Measurements from ENCODE around the gene ZNF330. TPM values are rescaled to one million over a fixed set of nuclear protein-coding genes. Genes with fewer than 3 reads are reported as not detected.

The ZNF330 gene
- total and polyA plus RNA-seq, 2 of the 4 experiments (the other 2 are of a cell fraction): 27.2 to 34.1 TPM

GRCh38 chr4:141247430-141247780 is 26.7 kb downstream of the ZNF330 start:
- TF ChIP-seq RFX5 (IDR thresholded peaks at IDR 0.05; ENCODE audit: low read depth, low read length): no peak
- no peak for TF ChIP-seq MAFK (IDR thresholded peaks at IDR 0.05; ENCODE audit: low read depth, low read length)
- no peak for TF ChIP-seq CTCF (conservative IDR thresholded peaks at IDR 0.05; ENCODE audit: low read depth, low read length)
- no peak for TF ChIP-seq FOS (IDR thresholded peaks at IDR 0.05; ENCODE audit: low read depth, low read length)
- TF ChIP-seq BHLHE40 (IDR thresholded peaks at IDR 0.05; ENCODE audit: low read depth, low read length): no peak
- TF ChIP-seq RAD21 (IDR thresholded peaks at IDR 0.05; ENCODE audit: low read length): no peak
- no peak for TF ChIP-seq CHD1 (IDR thresholded peaks at IDR 0.05; ENCODE audit: low read depth, low read length)
- TF ChIP-seq POLR2A (IDR thresholded peaks at IDR 0.05; ENCODE audit: low read depth, low read length): no peak
- no peak for TF ChIP-seq SMC3 (IDR thresholded peaks at IDR 0.05; ENCODE audit: low read depth, low read length)
- TF ChIP-seq CEBPB (IDR thresholded peaks at IDR 0.05; ENCODE audit: low read depth, low read length): no peak
- no peak for TF ChIP-seq RCOR1 (IDR thresholded peaks at IDR 0.05; ENCODE audit: insufficient replicate concordance, low read length)
- no peak for TF ChIP-seq MAZ (IDR thresholded peaks at IDR 0.05; ENCODE audit: borderline replicate concordance, low read depth, low read length)
- no peak for TF ChIP-seq NFE2L2 (IDR thresholded peaks at IDR 0.05; ENCODE audit: low read depth, low read length)
- no peak for TF ChIP-seq MXI1 (IDR thresholded peaks at IDR 0.05; ENCODE audit: borderline replicate concordance, low read depth, low read length)
- TF ChIP-seq USF2 (IDR thresholded peaks at IDR 0.05; ENCODE audit: low read depth, low read length): no peak
- no peak for TF ChIP-seq ELK1 (IDR thresholded peaks at IDR 0.05; ENCODE audit: borderline replicate concordance, low read depth, low read length)
- no peak overlapping the region for H4K8ac ChIP-seq (ENCODE audit: low read depth in 2 of 2, low read length in 2 of 2)

More at GRCh38 chr4:141247430-141247780, 26.7 kb downstream of the ZNF330 start:
- DNase-seq: no peak
- POLR2A ChIA-PET (ENCODE audit: unreplicated experiment): no interaction called here
- H2BK15ac ChIP-seq (ENCODE audit: low read depth, low read length): no peak overlapping the region
- H4K20me1 ChIP-seq (ENCODE audit: insufficient read depth, low read length): no peaks in the 10 kb centered on the region
- no peak overlapping the region for H3K27ac ChIP-seq (ENCODE audit: insufficient read depth, low read length)
- no peak overlapping the region for H2AFZ ChIP-seq (replicated peaks; ENCODE audit: low read length, poor library complexity)
- no peaks in the 10 kb centered on the region for H3K79me1 ChIP-seq (ENCODE audit: low read depth in 1 of 2, low read length in 2 of 2)
- H3K9ac ChIP-seq (ENCODE audit: low read depth, low read length): no peak overlapping the region
- H3K4me2 ChIP-seq (ENCODE audit: low read depth, low read length): no peak overlapping the region
- peak overlapping the region; percentile 60 for H2BK5ac ChIP-seq (ENCODE audit: low read depth, low read length, poor library complexity, severe bottlenecking)
- ATAC-seq (ENCODE audit: low read depth): no peak
- H4K5ac ChIP-seq (ENCODE audit: low read depth, low read length): no peak overlapping the region
- H3K9me3 ChIP-seq (ENCODE audit: control insufficient read depth, insufficient read depth, low read length): no peaks in the 10 kb centered on the region
- H3K9me1 ChIP-seq (ENCODE audit: insufficient read depth, low read length): peaks cover 6% of the 10 kb centered on the region; the same call in 1 of the 2 replicates
- no TSS peak for BruUV-seq (replicated peaks)
- H3K4me1 ChIP-seq (ENCODE audit: control insufficient read depth, insufficient read depth, low read length): peaks cover 2% of the 10 kb centered on the region; the same call in 1 of the 2 replicates
- no peaks in the 10 kb centered on the region for H3K27me3 ChIP-seq (ENCODE audit: control insufficient read depth, insufficient read depth, low read length)
- no peak overlapping the region for H3K18ac ChIP-seq (ENCODE audit: low read depth, low read length)
- in situ Hi-C loops (cut with MboI; ENCODE audit: low sequenced_read_pairs) (no loop called here), dilution Hi-C loops (cut with HindIII; ENCODE audit: low sequenced_read_pairs, unreplicated experiment) (no loop called here), intact Hi-C loops (cut with micrococcal nuclease) (no loop called here)
- H2BK20ac ChIP-seq (ENCODE audit: low read depth, low read length): peak overlapping the region; percentile 60; the same call in 1 of the 2 replicates
- no peak overlapping the region for H2AK5ac ChIP-seq (ENCODE audit: low read depth, low read length)
- no peak overlapping the region for H3K14ac ChIP-seq (replicated peaks; ENCODE audit: low read depth, low read length)
- H3K36me3 ChIP-seq (ENCODE audit: control insufficient read depth, insufficient read depth, low read length): no peaks in the 10 kb centered on the region
- no CpG with 5 or more reads among the region's 2 CpGs for WGBS, 2 experiments (ENCODE audit: extremely low coverage in 2 of 2, insufficient read length in 1 of 2)
- H4K91ac ChIP-seq (ENCODE audit: insufficient read depth, low read depth, low read length): no peak overlapping the region
- H3K4ac ChIP-seq (ENCODE audit: low read depth, low read length): no peak overlapping the region
- CTCF ChIA-PET: interaction anchor here (0.9 kb wide), 1 partner anchor 11 kb away, joined by 3 read pairs; no protein-coding TSS in a partner anchor
- no peak overlapping the region for H3K4me3 ChIP-seq (ENCODE audit: insufficient read depth, low read depth, low read length)
- H3K56ac ChIP-seq (ENCODE audit: extremely low read depth, insufficient read depth, low read length): no peak overlapping the region
- H2BK120ac ChIP-seq (ENCODE audit: low read depth, low read length): peak overlapping the region; percentile 28; the same call in 1 of the 2 replicates
- no peak overlapping the region for H2AK9ac ChIP-seq (replicated peaks; ENCODE audit: low read depth, low read length, poor library complexity)
- H3K23ac ChIP-seq (ENCODE audit: low read depth, low read length): no peak overlapping the region

Data from IMR-90 (cell line).